Colonic mucosa (tissue), 4 donors: ENCODE data around the gene DGAT2. TPM values are rescaled to one million over a fixed set of nuclear protein-coding genes. Genes with fewer than 3 reads are reported as not detected.

Experiments used
- DNase-seq: peaks from one replicate; pipeline ENCODE4 v3.0.0-alpha.2; 2020
- H3K27ac ChIP-seq: fragments of 200-600 bp; one replicate; pipeline ENCODE4 v1.8.0; 2021
- H3K27me3 ChIP-seq: fragments of 200-600 bp; one replicate; pipeline ENCODE4 v1.8.0; 2021
- H3K36me3 ChIP-seq: fragments of 200-600 bp; one replicate; pipeline ENCODE4 v1.8.0; 2021
- H3K4me1 ChIP-seq: fragments of 200-600 bp; one replicate; pipeline ENCODE4 v1.8.0; 2021; ENCODE audit warnings: mild to moderate bottlenecking
- H3K4me3 ChIP-seq: fragments of 200-600 bp; one replicate; pipeline ENCODE4 v1.8.0; 2021
- H3K9ac ChIP-seq, 2 donors: one replicate each; pipeline ENCODE4 v1.7.0; 2013; ENCODE audit warnings: control low read depth in 2 of 2, low read depth in 2 of 2, low read length in 2 of 2
- H3K9me3 ChIP-seq: fragments of 200-600 bp; one replicate; pipeline ENCODE4 v1.8.0; 2021
- intact Hi-C: fragments of 100-400 bp; cut with DNase I; formaldehyde crosslinking; loops from one replicate; pipeline ENCODE4 v1.14.1; 2022
- total RNA-seq, 2 donors: library from RNA; stranded (reverse); fragmentation: NEBNext Ultra II Directional in 1 of 2; extraction: Animal tissue kit (Norgen Biotek cat#: 25700) in 1 of 2; gene quantifications; one replicate each; pipeline ENCODE4 v1.2.1, GENCODE V29; 2021
- TF ChIP-seq, protein P1 (sequence below): fragments of 200-600 bp; IDR thresholded peaks from one replicate; pipeline ENCODE4 v1.8.0; 2022; ENCODE audit warnings: antibody characterized with exemption, mild to moderate bottlenecking
- donor health status: healthy.
- donor health status: DM: no; HTN: no; CAD: no.
- donor health status: DM: no; HTN: no; CAD: no.

The DGAT2 gene
- total RNA-seq, 2 donors from 2014 or later: 3.0 to 5.9 TPM

DNA sequence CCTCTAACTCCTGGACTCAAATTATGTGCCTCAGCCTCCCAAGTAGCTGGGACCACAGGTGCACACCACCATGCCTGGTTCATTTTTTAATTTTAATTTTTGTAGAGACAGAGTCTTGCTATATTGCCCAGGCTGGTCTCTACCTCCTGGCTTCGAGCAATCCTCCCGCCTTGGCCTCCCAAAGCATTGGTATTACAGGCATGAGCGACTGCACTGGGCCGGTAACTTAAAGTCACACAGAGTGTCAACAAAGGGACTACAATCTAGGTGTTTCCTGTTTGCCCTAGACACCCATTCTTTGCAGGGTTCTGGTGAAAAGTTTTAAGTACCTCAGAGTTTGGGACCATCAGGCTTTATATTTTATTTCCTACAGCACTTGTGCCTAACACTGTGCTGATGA lies 54.8 kb downstream of the DGAT2 start:
- H3K27ac ChIP-seq: no peak overlapping the region

DNA sequence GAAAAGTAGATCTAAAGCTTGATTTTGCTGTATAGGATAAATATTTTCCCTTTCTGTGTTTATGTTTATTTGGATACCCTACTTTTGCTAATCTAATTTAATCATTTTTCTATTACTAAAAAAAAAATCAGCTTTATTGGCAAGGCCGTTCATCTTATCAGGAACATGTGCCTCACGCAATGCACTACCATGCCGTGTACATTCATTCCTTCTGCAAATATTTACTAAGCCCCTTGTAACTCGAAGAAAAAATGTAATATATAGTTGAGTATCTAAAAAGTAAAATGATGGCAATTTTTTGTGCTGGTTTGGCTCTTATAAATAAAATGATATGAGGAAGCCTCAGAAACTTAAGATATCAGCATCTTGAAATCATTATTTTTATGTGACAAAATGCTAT lies 55.4 kb downstream of the DGAT2 start:
- intact Hi-C loops: no loop called here
- H3K36me3 ChIP-seq: no peaks in the 10 kb centered on the region
- no peak overlapping the region for H3K4me3 ChIP-seq
- H3K27ac ChIP-seq: no peak overlapping the region
- H3K9ac ChIP-seq: no peak overlapping the region
- peaks cover 4% of the 10 kb centered on the region for H3K4me1 ChIP-seq
- no peak for DNase-seq
- H3K9me3 ChIP-seq: no peaks in the 10 kb centered on the region
- TF ChIP-seq, protein P1, sequence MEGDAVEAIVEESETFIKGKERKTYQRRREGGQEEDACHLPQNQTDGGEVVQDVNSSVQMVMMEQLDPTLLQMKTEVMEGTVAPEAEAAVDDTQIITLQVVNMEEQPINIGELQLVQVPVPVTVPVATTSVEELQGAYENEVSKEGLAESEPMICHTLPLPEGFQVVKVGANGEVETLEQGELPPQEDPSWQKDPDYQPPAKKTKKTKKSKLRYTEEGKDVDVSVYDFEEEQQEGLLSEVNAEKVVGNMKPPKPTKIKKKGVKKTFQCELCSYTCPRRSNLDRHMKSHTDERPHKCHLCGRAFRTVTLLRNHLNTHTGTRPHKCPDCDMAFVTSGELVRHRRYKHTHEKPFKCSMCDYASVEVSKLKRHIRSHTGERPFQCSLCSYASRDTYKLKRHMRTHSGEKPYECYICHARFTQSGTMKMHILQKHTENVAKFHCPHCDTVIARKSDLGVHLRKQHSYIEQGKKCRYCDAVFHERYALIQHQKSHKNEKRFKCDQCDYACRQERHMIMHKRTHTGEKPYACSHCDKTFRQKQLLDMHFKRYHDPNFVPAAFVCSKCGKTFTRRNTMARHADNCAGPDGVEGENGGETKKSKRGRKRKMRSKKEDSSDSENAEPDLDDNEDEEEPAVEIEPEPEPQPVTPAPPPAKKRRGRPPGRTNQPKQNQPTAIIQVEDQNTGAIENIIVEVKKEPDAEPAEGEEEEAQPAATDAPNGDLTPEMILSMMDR: no peak
- H3K27me3 ChIP-seq: no peaks in the 10 kb centered on the region

More for the DNA sequence above, 54.8 kb downstream of the DGAT2 start:
- H3K4me3 ChIP-seq: no peak overlapping the region
- no peaks in the 10 kb centered on the region for H3K27me3 ChIP-seq
- no peaks in the 10 kb centered on the region for H3K9me3 ChIP-seq
- DNase-seq: no peak
- no peaks in the 10 kb centered on the region for H3K36me3 ChIP-seq
- H3K4me1 ChIP-seq: peaks cover 4% of the 10 kb centered on the region
- no peak overlapping the region for H3K9ac ChIP-seq
- TF ChIP-seq, protein P1: no peak
- intact Hi-C loops: no loop called here

DNA sequence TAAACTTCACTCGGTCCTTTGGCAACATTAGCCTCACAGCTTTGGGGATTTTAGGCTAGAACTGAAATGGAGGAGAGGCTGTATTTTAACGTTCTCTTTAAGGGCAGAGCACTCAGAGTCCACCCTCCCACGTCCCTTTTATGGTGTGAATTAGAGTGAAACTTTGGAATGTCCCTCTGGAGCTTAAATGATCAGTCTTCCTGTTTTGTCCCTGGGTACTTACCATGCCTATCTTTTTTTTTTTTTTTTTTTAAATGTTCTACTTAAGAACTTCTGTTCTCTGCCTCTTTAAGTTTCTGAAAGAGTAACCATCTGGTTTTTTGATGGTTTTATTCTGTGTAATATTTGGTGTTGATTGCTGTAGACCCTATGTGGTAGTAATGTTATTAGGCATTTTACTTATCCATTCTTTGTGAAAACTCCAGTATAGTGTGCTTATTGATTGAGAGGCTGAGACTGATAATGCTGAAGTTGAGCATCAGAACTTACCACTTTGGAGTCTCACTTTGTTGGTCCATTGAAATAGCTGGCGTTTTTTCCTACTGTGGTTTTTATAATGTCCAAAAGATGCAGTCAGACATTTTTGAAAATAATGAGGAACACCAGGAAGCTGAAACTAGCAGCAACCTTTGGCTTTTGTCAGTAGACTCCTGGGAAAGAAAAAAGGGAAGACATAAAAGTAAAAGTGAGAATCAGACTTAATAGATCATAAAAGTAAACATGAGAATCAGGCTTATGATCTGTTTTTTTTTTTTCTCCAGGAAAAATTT lies 58.1 kb downstream of the DGAT2 start:
- no peak for DNase-seq
- peak overlapping the region; percentile 54 for H3K27ac ChIP-seq
- no peak overlapping the region for H3K4me3 ChIP-seq
- H3K36me3 ChIP-seq: no peaks in the 10 kb centered on the region
- peak overlapping the region in 1 of 2 donors; percentile 12 for H3K9ac ChIP-seq
- H3K9me3 ChIP-seq: no peaks in the 10 kb centered on the region
- H3K4me1 ChIP-seq: peaks cover 4% of the 10 kb centered on the region
- TF ChIP-seq, protein P1: no peak
- intact Hi-C loops: no loop called here
- H3K27me3 ChIP-seq: no peaks in the 10 kb centered on the region

DNA sequence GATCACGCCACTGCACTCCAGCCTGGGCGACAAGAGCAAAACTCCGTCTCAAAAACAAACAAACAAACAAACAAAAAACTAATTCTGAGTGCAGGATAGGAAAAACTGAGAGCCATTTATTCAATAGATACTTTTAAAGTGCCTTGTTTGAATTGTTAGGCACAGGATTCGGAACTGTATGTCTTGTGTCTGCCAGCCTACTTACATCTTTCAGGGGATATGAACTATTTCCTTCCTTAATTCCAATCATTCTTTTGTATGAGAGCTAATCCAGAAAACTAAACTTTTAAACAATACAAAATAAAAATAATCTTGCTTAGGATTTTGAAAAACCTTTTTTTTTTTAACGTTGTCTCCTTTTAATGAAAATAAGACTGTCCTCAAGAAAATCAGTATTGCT lies 59.0 kb downstream of the DGAT2 start:
- no peak overlapping the region for H3K4me3 ChIP-seq
- peaks cover 4% of the 10 kb centered on the region for H3K4me1 ChIP-seq
- DNase-seq: no peak
- intact Hi-C loops: no loop called here
- H3K27ac ChIP-seq: no peak overlapping the region
- H3K9me3 ChIP-seq: no peaks in the 10 kb centered on the region
- no peak overlapping the region for H3K9ac ChIP-seq
- no peaks in the 10 kb centered on the region for H3K36me3 ChIP-seq
- no peaks in the 10 kb centered on the region for H3K27me3 ChIP-seq
- TF ChIP-seq, protein P1: no peak

DNA sequence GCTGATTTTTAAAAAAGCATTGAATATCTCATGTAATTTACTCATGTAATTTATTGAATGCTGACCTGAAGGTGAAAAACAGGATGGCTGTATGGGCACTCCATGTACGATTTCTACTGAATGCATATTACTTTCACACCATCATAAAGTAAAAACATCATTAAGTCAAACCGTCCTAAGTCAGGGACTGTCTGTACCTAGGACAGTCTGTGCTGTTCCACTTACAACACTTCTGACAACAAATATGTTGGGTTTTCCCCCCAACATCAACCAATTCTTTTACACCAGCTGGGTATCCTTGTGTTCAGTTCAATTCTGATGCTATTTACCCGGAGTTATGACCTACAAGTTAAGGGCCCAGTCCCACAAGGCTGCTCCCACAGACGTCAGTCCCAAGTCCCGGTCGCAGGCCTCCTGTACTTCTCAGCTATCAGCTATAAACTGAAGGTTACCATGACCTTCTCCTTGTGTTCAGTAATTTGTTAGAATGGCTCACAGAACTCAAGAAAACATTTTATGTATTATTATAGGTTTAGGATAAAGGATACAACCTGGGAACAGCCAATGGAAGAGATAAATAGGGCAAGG lies 63.4 kb downstream of the DGAT2 start:
- H3K4me3 ChIP-seq: no peak overlapping the region
- H3K27ac ChIP-seq: no peak overlapping the region
- no peak overlapping the region for H3K9ac ChIP-seq
- H3K4me1 ChIP-seq: no peaks in the 10 kb centered on the region
- intact Hi-C loops: no loop called here
- TF ChIP-seq, protein P1: no peak
- no peak for DNase-seq
- H3K9me3 ChIP-seq: no peaks in the 10 kb centered on the region
- no peaks in the 10 kb centered on the region for H3K27me3 ChIP-seq
- H3K36me3 ChIP-seq: no peaks in the 10 kb centered on the region
